T-helper 9 cell (primary cell): ENCODE data around the gene ZNF57.
A peak's percentile ranks its signal among the peaks of the same experiment; 100 is the strongest.
"Not testable (repeated sequence)": the region's sequence is repeated elsewhere in the genome, so short reads cannot be mapped to it uniquely, and the experiment has no call there.

Experiments used
- DNase-seq: peaks from one replicate; pipeline ENCODE4 v3.0.0-alpha.2; 2020

ZNF57 gene

DNA sequence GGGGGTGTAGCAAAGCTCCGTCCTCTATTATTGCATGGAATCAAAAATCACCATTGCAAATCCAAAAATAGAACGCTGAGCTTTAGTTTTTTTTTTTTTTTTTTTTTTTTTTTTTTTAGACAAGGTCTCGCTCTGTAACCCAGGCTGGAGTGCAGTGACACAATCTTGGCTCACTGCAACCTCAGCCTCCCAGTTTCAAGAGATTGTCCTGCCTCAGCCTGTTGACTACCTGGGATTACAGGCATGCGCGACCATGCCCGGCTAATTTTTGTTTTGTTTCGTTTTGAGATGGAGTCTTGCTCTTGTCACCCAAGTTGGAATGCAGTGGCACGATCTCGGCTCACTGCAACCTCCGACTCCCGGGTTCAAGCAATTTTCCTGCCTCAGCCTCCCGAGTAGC, 59.4 kb downstream of the ZNF57 start:
- no peak for DNase-seq

DNA sequence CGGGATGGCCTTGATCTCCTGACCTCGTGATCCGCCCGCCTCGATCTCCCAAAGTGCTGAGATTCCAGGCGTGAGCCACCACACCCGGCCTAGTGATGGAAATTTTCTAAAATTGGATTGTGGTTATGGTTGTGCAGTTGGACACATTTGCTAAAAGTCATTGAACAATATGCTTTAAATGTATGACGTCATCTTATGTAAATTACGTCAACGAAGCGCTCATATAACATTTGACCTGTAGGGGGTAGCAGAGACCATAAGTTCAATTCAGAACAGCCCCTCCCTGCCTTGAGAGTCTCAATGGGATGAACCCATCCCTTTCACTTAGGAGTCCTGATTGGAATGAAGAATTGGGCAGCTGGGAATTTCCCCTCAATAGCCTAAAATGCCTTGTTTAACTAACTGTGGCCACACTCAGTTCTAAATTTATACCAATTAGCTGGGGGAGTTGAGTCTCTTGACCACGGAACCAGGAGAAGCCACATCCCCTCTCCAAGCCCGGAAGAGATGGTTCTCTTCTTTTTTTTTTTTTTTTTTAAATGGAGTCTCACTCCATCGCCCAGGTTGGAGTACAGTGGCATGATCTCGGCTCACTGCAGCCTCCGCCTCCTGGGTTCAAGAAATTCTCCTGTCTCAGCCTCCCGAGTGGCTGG, 61.4 kb downstream of the ZNF57 start:
- DNase-seq, result peak; percentile 20

DNA sequence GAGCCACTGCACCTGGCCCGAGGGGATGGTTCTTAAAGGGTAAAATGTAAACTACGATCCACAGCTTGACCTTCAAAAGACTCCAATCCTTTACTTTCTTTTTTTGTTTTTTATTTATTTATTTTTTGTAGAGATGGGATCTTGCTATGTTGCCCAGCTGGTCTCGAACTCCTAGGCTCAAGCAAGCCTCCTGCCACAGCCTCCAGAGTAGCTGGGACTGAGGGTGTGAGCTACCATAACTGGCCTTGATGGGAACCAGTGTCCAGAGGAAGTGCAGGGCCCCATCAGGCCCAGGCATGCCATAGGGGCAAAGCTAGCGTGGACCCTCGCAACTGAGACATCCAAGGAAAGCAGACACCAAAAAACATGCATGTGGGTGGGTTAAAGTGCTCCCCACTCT, 62.4 kb downstream of the ZNF57 start:
- DNase-seq, result no peak

DNA sequence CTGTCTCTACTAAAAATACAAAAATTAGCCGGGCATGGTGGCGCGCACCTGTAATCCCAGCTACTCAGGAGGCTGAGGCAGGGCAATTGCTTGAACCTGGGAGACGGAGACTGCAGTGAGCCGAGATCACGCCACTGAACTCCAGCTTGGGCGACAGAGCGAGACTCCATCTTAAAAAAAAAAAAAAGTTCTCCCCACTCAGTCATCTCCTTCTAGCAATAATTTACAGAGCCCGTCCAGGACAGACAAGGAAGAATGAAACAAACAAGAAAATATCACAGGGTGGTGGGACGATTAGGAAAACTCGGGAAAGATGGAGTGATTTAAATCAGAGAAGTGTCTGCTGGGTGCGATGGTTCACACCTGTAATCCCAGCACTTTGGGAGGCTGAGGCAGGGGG, 62.9 kb downstream of the ZNF57 start:
- not testable (repeated sequence) for DNase-seq

DNA sequence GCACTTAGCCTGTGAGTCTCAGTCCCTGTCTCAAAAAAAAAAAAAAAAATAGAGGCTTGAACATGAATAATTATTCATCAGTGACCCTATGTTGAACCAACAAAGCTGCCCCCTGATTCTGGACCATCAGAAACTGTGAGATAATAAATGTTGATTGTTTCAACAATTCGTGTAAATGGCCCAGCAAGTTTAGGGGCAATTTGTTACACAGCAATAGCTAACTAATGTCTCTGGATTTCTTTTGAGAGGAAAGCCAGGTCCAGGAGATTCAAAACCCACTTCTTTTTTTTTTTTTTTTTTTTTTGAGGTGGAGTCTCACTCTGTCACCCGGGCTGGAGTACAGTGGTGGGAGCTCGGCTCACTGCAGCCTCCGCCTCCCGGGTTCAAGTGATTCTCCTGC, 64.1 kb downstream of the ZNF57 start:
- DNase-seq, result no peak

DNA sequence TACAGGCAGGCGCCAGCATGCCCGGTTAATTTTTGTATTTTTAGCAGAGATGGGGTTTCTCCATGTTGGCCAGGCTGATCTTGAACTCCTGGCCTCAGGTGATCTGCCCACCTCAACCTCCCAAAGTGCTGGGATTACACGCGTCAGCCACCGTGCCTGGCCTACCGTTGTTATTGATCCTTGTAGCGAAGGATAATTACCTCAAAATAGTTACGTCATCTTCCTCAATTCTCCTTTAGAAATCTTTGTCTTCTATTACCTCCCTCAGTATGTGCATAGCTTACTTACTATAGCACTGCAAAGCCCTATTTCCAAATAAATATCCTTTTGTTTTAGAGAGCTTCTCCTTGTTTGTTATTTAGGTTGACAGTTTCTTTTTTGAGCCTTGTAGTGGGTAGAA, 67.2 kb downstream of the ZNF57 start:
- DNase-seq, result no peak
